ENCODE measurements around the gene RPS6KA1. TPM values are rescaled to one million over a fixed set of nuclear protein-coding genes. Genes with fewer than 3 reads are reported as not detected.

RPS6KA1 gene
- total and polyA plus RNA-seq, 9 of the 15 experiments (the other 6 are each of a cell fraction or from before 2014, with no cell fraction given): 2.4 to 61.0 (median 35.5) TPM

GRCh38 chr1:26546375-26546774 lies 16.8 kb downstream of the RPS6KA1 start:
- in situ Hi-C loops (cut with MboI): no loop called here
- Histone ChIP-seq H3K4me2 (ENCODE audit: insufficient read depth, low read length) (no peak overlapping the region), H4K20me1 (replicated peaks; ENCODE audit: control insufficient read depth, insufficient read depth, low read length) (no peaks in the 10 kb centered on the region), H2AFZ (ENCODE audit: low read depth, low read length) (no peak overlapping the region), H3K4me3 (no peak overlapping the region), H3K9ac (ENCODE audit: insufficient read depth in 1 of 2, low read depth in 2 of 2, low read length in 2 of 2) (peak overlapping the region in 1 of 2 experiments; percentile 3; a peak in 2 of 4 replicates), H3K36me3 (ENCODE audit: control insufficient read depth, insufficient read depth, low read length) (peaks cover 45% of the 10 kb centered on the region; the same call in 1 of the 3 replicates), H3K9me3 (replicated peaks; ENCODE audit: control insufficient read depth, insufficient read depth, low read depth, low read length) (no peaks in the 10 kb centered on the region), H3K27me3 (ENCODE audit: control insufficient read depth in 2 of 2, insufficient read depth in 2 of 2, low read length in 2 of 2) (no peaks in the 10 kb centered on the region), H3K4me1 (replicated peaks in 1 of 2; ENCODE audit: control insufficient read depth in 2 of 2, insufficient read depth in 2 of 2, low read length in 2 of 2) (peaks cover 27 to 37% of the 10 kb centered on the region in 2 experiments), H3K27ac (ENCODE audit: extremely low read depth, low read depth, low read length) (no peak overlapping the region), H3K9me1 (ENCODE audit: control insufficient read depth, insufficient read depth, low read length) (no peaks in the 10 kb centered on the region), H3K79me2 (ENCODE audit: control insufficient read depth, insufficient read depth, low read length) (peaks cover 8% of the 10 kb centered on the region; the same call in 1 of the 3 replicates)
- CTCF ChIA-PET (ENCODE audit: low intra/inter-chr PET ratio): no interaction called here
- POLR2A ChIA-PET: interaction anchor here (1.1 kb wide), 1 partner anchor 22 kb away, joined by 4 read pairs; no protein-coding TSS in a partner anchor
- ATAC-seq (no peak), FAIRE-seq (no peak), DNase-seq (ENCODE audit: extremely low read depth in 1 of 4, low spot score in 3 of 4) (no peak)
- 82% methylated on average over 8 of the region's 8 CpGs for WGBS (ENCODE audit: insufficient coverage, low coverage, missing lambda C conversion rate)
- intact Hi-C loops (cut with micrococcal nuclease): no loop called here
- BruUV-seq (replicated peaks): no TSS peak
- TF ChIP-seq ZNF518B (CRISPR knock-in tag; IDR thresholded peaks at IDR 0.05) (no peak), CBFA2T2 (conservative IDR thresholded peaks at IDR 0.05) (no peak), ZNF707 (CRISPR knock-in tag; conservative IDR thresholded peaks at IDR 0.05) (no peak), POLR2G (IDR thresholded peaks at IDR 0.05; ENCODE audit: low read depth, low read length) (no peak), NR2F6 (CRISPR knock-in tag; IDR thresholded peaks at IDR 0.05) (no peak), ARID1B (IDR thresholded peaks at IDR 0.05) (no peak), NR1H2 (CRISPR knock-in tag; IDR thresholded peaks at IDR 0.05) (no peak)
- TF ChIP-seq, protein P1, sequence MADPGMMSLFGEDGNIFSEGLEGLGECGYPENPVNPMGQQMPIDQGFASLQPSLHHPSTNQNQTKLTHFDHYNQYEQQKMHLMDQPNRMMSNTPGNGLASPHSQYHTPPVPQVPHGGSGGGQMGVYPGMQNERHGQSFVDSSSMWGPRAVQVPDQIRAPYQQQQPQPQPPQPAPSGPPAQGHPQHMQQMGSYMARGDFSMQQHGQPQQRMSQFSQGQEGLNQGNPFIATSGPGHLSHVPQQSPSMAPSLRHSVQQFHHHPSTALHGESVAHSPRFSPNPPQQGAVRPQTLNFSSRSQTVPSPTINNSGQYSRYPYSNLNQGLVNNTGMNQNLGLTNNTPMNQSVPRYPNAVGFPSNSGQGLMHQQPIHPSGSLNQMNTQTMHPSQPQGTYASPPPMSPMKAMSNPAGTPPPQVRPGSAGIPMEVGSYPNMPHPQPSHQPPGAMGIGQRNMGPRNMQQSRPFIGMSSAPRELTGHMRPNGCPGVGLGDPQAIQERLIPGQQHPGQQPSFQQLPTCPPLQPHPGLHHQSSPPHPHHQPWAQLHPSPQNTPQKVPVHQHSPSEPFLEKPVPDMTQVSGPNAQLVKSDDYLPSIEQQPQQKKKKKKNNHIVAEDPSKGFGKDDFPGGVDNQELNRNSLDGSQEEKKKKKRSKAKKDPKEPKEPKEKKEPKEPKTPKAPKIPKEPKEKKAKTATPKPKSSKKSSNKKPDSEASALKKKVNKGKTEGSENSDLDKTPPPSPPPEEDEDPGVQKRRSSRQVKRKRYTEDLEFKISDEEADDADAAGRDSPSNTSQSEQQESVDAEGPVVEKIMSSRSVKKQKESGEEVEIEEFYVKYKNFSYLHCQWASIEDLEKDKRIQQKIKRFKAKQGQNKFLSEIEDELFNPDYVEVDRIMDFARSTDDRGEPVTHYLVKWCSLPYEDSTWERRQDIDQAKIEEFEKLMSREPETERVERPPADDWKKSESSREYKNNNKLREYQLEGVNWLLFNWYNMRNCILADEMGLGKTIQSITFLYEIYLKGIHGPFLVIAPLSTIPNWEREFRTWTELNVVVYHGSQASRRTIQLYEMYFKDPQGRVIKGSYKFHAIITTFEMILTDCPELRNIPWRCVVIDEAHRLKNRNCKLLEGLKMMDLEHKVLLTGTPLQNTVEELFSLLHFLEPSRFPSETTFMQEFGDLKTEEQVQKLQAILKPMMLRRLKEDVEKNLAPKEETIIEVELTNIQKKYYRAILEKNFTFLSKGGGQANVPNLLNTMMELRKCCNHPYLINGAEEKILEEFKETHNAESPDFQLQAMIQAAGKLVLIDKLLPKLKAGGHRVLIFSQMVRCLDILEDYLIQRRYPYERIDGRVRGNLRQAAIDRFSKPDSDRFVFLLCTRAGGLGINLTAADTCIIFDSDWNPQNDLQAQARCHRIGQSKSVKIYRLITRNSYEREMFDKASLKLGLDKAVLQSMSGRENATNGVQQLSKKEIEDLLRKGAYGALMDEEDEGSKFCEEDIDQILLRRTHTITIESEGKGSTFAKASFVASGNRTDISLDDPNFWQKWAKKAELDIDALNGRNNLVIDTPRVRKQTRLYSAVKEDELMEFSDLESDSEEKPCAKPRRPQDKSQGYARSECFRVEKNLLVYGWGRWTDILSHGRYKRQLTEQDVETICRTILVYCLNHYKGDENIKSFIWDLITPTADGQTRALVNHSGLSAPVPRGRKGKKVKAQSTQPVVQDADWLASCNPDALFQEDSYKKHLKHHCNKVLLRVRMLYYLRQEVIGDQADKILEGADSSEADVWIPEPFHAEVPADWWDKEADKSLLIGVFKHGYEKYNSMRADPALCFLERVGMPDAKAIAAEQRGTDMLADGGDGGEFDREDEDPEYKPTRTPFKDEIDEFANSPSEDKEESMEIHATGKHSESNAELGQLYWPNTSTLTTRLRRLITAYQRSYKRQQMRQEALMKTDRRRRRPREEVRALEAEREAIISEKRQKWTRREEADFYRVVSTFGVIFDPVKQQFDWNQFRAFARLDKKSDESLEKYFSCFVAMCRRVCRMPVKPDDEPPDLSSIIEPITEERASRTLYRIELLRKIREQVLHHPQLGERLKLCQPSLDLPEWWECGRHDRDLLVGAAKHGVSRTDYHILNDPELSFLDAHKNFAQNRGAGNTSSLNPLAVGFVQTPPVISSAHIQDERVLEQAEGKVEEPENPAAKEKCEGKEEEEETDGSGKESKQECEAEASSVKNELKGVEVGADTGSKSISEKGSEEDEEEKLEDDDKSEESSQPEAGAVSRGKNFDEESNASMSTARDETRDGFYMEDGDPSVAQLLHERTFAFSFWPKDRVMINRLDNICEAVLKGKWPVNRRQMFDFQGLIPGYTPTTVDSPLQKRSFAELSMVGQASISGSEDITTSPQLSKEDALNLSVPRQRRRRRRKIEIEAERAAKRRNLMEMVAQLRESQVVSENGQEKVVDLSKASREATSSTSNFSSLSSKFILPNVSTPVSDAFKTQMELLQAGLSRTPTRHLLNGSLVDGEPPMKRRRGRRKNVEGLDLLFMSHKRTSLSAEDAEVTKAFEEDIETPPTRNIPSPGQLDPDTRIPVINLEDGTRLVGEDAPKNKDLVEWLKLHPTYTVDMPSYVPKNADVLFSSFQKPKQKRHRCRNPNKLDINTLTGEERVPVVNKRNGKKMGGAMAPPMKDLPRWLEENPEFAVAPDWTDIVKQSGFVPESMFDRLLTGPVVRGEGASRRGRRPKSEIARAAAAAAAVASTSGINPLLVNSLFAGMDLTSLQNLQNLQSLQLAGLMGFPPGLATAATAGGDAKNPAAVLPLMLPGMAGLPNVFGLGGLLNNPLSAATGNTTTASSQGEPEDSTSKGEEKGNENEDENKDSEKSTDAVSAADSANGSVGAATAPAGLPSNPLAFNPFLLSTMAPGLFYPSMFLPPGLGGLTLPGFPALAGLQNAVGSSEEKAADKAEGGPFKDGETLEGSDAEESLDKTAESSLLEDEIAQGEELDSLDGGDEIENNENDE (IDR thresholded peaks at IDR 0.05; ENCODE audit: low read depth, low read length): no peak
